ENCODE results near the gene NUDT2. TPM values are rescaled to one million over a fixed set of nuclear protein-coding genes. Genes with fewer than 3 reads are reported as not detected.
"Not testable (repeated sequence)": the region's sequence is repeated elsewhere in the genome, so short reads cannot be mapped to it uniquely, and the experiment has no call there.

NUDT2 gene
- total RNA-seq, 1 donor from 2014 or later = 12.8 TPM

- H3K9me3 Mint-ChIP-seq (ENCODE audit: unreplicated experiment) = no peaks in the 10 kb centered on the region
Measured at GRCh38 chr9:34292552-34292951, 36.8 kb upstream of the NUDT2 start.

GRCh38 chr9:34301064-34301463 is 28.3 kb upstream of the NUDT2 start:
- DNase-seq (ENCODE audit: low read depth) = not testable (repeated sequence)

More at GRCh38 chr9:34292552-34292951, 36.8 kb upstream of the NUDT2 start:
- Mint-ChIP-seq H3K36me3 (ENCODE audit: low read depth, unreplicated experiment) (no peaks in the 10 kb centered on the region), H3K4me1 (ENCODE audit: low read depth, unreplicated experiment) (no peaks in the 10 kb centered on the region), H3K27me3 (ENCODE audit: low read depth, unreplicated experiment) (no peaks in the 10 kb centered on the region), H3K27ac (ENCODE audit: unreplicated experiment) (no peak overlapping the region), H3K4me3 (ENCODE audit: unreplicated experiment) (no peak overlapping the region)
- no peak overlapping the region for H3K4me2 ChIP-seq (ENCODE audit: low read length)
- H2AFZ ChIP-seq (ENCODE audit: low read depth, low read length) = no peak overlapping the region
- no peaks in the 10 kb centered on the region for H4K20me1 ChIP-seq (ENCODE audit: insufficient read depth, low read length)
- no peak for TF ChIP-seq CTCF (IDR thresholded peaks at IDR 0.05; ENCODE audit: insufficient read depth, low read depth, low read length)
- TF ChIP-seq EZH2 (IDR thresholded peaks at IDR 0.05; ENCODE audit: insufficient read depth, low read length) = no peak
- no peaks in the 10 kb centered on the region for H3K4me1 ChIP-seq (ENCODE audit: insufficient read depth, low read length)
- no peak overlapping the region for H3K4me3 ChIP-seq (ENCODE audit: insufficient read depth, low read depth, low read length)
- FAIRE-seq = no peak
- no peaks in the 10 kb centered on the region for H3K9me3 ChIP-seq (ENCODE audit: insufficient read depth, low read depth, low read length)
- H3K27ac ChIP-seq (ENCODE audit: low read depth, low read length) = no peak overlapping the region
- H3K36me3 ChIP-seq (ENCODE audit: insufficient read depth, low read length) = no peaks in the 10 kb centered on the region
- H3K9ac ChIP-seq (ENCODE audit: low read length) = no peak overlapping the region
- DNase-seq (ENCODE audit: low read depth) = no peak
- no peaks in the 10 kb centered on the region for H3K79me2 ChIP-seq (ENCODE audit: insufficient read depth, low read length)
- H3K27me3 ChIP-seq (ENCODE audit: insufficient read depth, low read length) = no peaks in the 10 kb centered on the region

GRCh38 chr9:34308316-34308715 is 21.1 kb upstream of the NUDT2 start:
- not testable (repeated sequence) for H3K4me2 ChIP-seq (ENCODE audit: low read length); H3K4me1 Mint-ChIP-seq (ENCODE audit: low read depth, unreplicated experiment); H3K27ac Mint-ChIP-seq (ENCODE audit: unreplicated experiment); H3K27me3 Mint-ChIP-seq (ENCODE audit: low read depth, unreplicated experiment); H3K9me3 ChIP-seq (ENCODE audit: insufficient read depth, low read depth, low read length); H3K9ac ChIP-seq (ENCODE audit: low read length); H3K27ac ChIP-seq (ENCODE audit: low read depth, low read length); FAIRE-seq; H3K4me3 ChIP-seq (ENCODE audit: insufficient read depth, low read depth, low read length); H3K4me1 ChIP-seq (ENCODE audit: insufficient read depth, low read length); H3K36me3 ChIP-seq (ENCODE audit: insufficient read depth, low read length); H3K36me3 Mint-ChIP-seq (ENCODE audit: low read depth, unreplicated experiment); H3K4me3 Mint-ChIP-seq (ENCODE audit: unreplicated experiment); H3K79me2 ChIP-seq (ENCODE audit: insufficient read depth, low read length); DNase-seq (ENCODE audit: low read depth); H2AFZ ChIP-seq (ENCODE audit: low read depth, low read length); H3K9me3 Mint-ChIP-seq (ENCODE audit: unreplicated experiment); H4K20me1 ChIP-seq (ENCODE audit: insufficient read depth, low read length); H3K27me3 ChIP-seq (ENCODE audit: insufficient read depth, low read length)

More at GRCh38 chr9:34301064-34301463, 28.3 kb upstream of the NUDT2 start:
- not testable (repeated sequence) for H3K4me3 Mint-ChIP-seq (ENCODE audit: unreplicated experiment); H3K27ac Mint-ChIP-seq (ENCODE audit: unreplicated experiment); H3K27me3 ChIP-seq (ENCODE audit: insufficient read depth, low read length); H3K4me2 ChIP-seq (ENCODE audit: low read length); H3K9me3 Mint-ChIP-seq (ENCODE audit: unreplicated experiment); H3K27me3 Mint-ChIP-seq (ENCODE audit: low read depth, unreplicated experiment); H3K4me1 ChIP-seq (ENCODE audit: insufficient read depth, low read length); H2AFZ ChIP-seq (ENCODE audit: low read depth, low read length); FAIRE-seq; H3K9ac ChIP-seq (ENCODE audit: low read length); H3K9me3 ChIP-seq (ENCODE audit: insufficient read depth, low read depth, low read length); H3K4me3 ChIP-seq (ENCODE audit: insufficient read depth, low read depth, low read length); H3K4me1 Mint-ChIP-seq (ENCODE audit: low read depth, unreplicated experiment); H3K36me3 Mint-ChIP-seq (ENCODE audit: low read depth, unreplicated experiment); H3K79me2 ChIP-seq (ENCODE audit: insufficient read depth, low read length); H3K27ac ChIP-seq (ENCODE audit: low read depth, low read length); H4K20me1 ChIP-seq (ENCODE audit: insufficient read depth, low read length); H3K36me3 ChIP-seq (ENCODE audit: insufficient read depth, low read length)

- no peak overlapping the region for H2AFZ ChIP-seq (ENCODE audit: low read depth, low read length)
- FAIRE-seq = no peak
- Mint-ChIP-seq H3K36me3 (ENCODE audit: low read depth, unreplicated experiment) (peaks cover 2% of the 10 kb centered on the region), H3K27ac (ENCODE audit: unreplicated experiment) (no peak overlapping the region), H3K4me1 (ENCODE audit: low read depth, unreplicated experiment) (no peaks in the 10 kb centered on the region), H3K9me3 (ENCODE audit: unreplicated experiment) (no peaks in the 10 kb centered on the region), H3K27me3 (ENCODE audit: low read depth, unreplicated experiment) (no peaks in the 10 kb centered on the region), H3K4me3 (ENCODE audit: unreplicated experiment) (no peak overlapping the region)
- H3K4me2 ChIP-seq (ENCODE audit: low read length) = no peak overlapping the region
- no peak for TF ChIP-seq EZH2 (IDR thresholded peaks at IDR 0.05; ENCODE audit: insufficient read depth, low read length)
- TF ChIP-seq CTCF (IDR thresholded peaks at IDR 0.05; ENCODE audit: insufficient read depth, low read depth, low read length) = no peak
- no peaks in the 10 kb centered on the region for H3K9me3 ChIP-seq (ENCODE audit: insufficient read depth, low read depth, low read length)
- no peaks in the 10 kb centered on the region for H4K20me1 ChIP-seq (ENCODE audit: insufficient read depth, low read length)
- no peak overlapping the region for H3K9ac ChIP-seq (ENCODE audit: low read length)
- H3K27ac ChIP-seq (ENCODE audit: low read depth, low read length) = no peak overlapping the region
- no peaks in the 10 kb centered on the region for H3K4me1 ChIP-seq (ENCODE audit: insufficient read depth, low read length)
- H3K36me3 ChIP-seq (ENCODE audit: insufficient read depth, low read length) = no peaks in the 10 kb centered on the region
- no peaks in the 10 kb centered on the region for H3K27me3 ChIP-seq (ENCODE audit: insufficient read depth, low read length)
- H3K4me3 ChIP-seq (ENCODE audit: insufficient read depth, low read depth, low read length) = no peak overlapping the region
- DNase-seq (ENCODE audit: low read depth) = no peak
- H3K79me2 ChIP-seq (ENCODE audit: insufficient read depth, low read length) = no peaks in the 10 kb centered on the region
Measured at GRCh38 chr9:34310215-34310614, 19.2 kb upstream of the NUDT2 start.
